Suprapubic skin (tissue), 4 donors: Measurements from ENCODE around the gene EHF.

Experiments used
- POLR2A ChIP-seq, 2 donors: fragments of 450-650 bp; IDR thresholded peaks; one replicate each; pipeline ENCODE4 v1.6.1; 2017; ENCODE audit warnings: antibody characterized with exemption in 2 of 2, mild to moderate bottlenecking in 2 of 2, moderate library complexity in 2 of 2
- POLR2AphosphoS5 ChIP-seq, 3 donors: sonication (generic); formaldehyde crosslinking; IDR thresholded peaks; one replicate each; pipeline ENCODE4 v1.6.1; 2017; ENCODE audit warnings: antibody characterized with exemption in 3 of 3
- TF ChIP-seq, protein P1 (sequence below), 2 donors: fragments of 200-600 bp in 1 of 2; fragments of 450-650 bp in 1 of 2; sonication (generic) in 1 of 2; IDR thresholded peaks; one replicate each; pipeline ENCODE4 v1.5.1; 2016 to 2019; ENCODE audit warnings: antibody characterized with exemption in 2 of 2, mild to moderate bottlenecking in 1 of 2, moderate library complexity in 1 of 2

DNA sequence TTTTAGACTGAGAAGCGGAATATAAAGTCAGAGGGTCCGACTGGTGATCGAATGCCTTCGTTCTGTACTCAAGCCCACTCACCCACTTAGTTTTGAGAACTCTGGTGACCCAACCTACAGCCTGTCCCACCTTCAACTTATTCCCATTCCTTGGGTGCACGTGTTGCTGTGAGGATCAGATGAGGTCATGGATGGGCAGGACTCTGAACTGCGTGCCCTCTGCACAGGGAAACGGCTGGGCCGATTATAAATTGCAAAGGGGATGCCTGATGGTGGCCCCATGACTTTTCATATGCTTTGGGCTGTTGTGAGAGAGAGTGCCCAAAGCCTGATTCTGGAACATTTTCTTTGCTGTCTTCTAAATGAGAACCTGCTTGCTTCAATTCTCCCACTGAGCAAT is 16.0 kb upstream of the EHF start:
- TF ChIP-seq, protein P1, sequence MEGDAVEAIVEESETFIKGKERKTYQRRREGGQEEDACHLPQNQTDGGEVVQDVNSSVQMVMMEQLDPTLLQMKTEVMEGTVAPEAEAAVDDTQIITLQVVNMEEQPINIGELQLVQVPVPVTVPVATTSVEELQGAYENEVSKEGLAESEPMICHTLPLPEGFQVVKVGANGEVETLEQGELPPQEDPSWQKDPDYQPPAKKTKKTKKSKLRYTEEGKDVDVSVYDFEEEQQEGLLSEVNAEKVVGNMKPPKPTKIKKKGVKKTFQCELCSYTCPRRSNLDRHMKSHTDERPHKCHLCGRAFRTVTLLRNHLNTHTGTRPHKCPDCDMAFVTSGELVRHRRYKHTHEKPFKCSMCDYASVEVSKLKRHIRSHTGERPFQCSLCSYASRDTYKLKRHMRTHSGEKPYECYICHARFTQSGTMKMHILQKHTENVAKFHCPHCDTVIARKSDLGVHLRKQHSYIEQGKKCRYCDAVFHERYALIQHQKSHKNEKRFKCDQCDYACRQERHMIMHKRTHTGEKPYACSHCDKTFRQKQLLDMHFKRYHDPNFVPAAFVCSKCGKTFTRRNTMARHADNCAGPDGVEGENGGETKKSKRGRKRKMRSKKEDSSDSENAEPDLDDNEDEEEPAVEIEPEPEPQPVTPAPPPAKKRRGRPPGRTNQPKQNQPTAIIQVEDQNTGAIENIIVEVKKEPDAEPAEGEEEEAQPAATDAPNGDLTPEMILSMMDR (IDR thresholded peaks at IDR 0.05) = no peak
- no peak for TF ChIP-seq POLR2A (IDR thresholded peaks at IDR 0.05)
- TF ChIP-seq POLR2AphosphoS5 (IDR thresholded peaks at IDR 0.05) = no peak
